Stimulated activated CD4-positive, alpha-beta T cell treated with anti-CD3 and anti-CD28 coated beads, Interleukin-12 subunit alpha, Interleukin-12 subunit beta, amount 100 ng/mL, for 48 hours (primary cell): Measurements from ENCODE around the gene RNF103.
A peak's percentile ranks its signal among the peaks of the same experiment; 100 is the strongest.

Experiments
- DNase-seq, 3 donors: peaks; one replicate each; pipeline ENCODE4 v3.0.0-alpha.2; 2020; ENCODE audit warnings: low read depth in 2 of 3, low spot score in 1 of 3

The RNF103 gene

DNA sequence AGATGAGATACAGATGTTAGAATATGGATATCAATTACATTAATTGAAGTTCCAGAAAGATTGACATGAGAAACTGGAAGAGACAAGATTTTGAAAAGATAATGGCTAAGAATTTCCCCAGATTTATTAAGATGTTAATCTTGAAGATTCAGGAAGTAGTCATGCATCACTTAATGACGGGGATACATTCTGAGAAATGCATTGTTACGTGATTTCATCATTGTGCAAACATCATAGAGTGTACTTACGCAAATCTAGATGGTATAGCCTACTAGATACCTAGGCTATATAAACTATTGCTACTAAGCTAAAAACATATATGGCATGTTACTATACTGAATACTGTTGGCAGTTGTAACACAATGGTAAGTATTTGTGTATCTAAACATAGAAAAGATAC lies 53.6 kb downstream of the RNF103 start:
- no peak for DNase-seq

DNA sequence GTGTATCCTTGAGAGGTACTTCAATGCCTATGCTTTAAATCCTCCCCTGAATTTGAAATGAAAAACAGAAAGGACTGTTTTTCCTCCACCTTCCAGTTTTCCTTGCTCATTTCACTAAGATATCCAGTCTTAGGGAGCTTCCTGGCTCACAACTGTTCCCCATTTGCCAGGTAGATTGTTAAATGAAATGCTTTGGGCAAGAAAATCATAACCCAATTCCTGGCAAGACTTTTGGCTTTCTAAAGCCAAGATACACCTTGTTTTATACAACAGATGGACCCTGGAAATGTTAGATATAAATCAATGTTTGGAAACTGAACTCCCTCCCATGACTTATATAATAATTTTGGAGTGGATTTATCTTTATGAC lies 56.9 kb downstream of the RNF103 start:
- DNase-seq, result no peak

DNA sequence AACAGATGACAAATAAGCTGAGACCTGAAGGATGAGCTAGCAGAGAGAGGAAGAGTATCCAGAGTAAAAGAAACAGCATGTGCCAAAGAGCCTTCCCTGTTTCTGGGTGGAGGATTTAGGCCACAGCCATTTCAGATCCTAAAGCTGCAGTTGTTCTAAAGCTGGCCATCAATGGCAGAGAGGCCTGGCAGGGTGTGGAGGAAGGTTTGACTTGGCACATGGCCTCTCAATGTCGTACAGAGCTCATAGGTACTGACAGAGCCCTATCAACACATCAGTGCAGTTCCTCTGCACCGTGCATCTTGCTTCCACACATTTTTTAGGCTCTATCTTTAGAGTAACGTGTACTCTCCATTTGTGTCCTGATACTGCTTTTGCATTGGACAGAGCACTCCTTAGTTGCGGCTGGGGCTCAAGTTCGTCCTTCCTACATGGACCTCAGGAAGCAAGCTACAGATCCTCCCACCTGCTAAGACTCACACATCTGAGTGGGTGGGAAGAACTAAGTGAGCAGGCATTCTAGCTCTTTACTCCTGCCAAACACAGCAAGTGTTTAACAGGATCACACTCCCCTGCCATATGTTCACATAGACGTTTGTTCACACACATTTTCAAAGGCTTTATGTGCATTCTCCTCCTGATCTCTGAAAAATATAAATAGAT lies 57.4 kb downstream of the RNF103 start:
- no peak for DNase-seq

DNA sequence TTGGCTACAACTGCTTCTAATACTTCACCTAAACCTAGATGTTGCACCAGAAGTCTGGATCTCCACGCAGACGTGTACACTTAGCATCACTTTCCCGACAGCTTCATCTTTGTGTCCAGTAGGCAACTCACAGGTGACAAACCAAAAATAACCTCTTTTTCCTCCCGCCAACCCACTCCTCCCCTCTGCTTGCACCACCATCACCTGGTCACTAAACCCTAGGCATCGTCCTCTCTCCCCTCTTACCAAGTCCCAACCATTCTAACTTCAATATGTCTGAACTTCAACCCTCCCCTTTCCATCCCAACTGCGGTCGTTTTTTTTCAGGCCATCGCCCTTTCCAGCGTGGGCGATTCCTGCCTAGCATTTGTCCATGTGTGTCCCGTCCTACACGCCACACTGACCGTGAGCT lies 60.0 kb downstream of the RNF103 start:
- no peak for DNase-seq

DNA sequence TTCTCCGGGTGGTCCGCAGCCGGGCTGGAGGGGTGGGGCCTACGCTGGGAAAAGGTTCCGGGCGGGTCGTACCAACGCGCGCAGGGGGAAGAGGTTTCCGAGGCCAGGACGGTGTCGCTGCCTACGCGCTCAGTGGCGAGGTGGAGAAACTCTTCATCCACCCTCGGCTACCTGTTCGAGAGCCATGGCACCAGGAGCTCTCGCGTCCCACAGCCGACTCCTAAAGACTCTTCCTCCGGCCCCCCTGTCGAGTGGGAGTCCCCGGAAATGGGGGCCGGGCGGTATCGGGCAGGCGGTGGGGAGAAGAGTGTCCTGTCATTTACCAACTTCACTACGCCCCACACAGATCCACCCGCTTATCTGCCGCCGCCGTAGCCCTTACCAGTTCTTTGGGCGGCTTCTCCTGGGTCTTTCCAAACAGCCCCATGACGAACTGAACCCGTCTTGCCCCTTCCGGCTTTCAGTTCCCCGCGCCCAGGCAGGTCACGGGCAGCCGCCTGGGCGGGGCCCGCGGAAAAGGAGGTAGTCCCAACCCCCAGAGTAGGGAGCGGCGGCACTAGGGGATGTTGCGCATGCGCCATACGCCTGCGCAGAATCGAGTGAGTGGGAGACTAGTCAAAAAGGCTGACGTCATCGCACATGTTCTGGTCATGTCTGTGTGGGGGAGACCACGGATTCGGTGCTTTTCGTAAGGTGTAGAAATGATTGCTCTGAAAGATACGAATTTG lies 60.6 kb downstream of the RNF103 start, which contains the start of gene CHMP3:
Gene CHMP3 (minus strand): TSS at position 522 of the 728 bp plus-strand sequence. CDS start 95 bp downstream, at position 427.
- DNase-seq, result peak; percentile 94 to 95 (median 95)

DNA sequence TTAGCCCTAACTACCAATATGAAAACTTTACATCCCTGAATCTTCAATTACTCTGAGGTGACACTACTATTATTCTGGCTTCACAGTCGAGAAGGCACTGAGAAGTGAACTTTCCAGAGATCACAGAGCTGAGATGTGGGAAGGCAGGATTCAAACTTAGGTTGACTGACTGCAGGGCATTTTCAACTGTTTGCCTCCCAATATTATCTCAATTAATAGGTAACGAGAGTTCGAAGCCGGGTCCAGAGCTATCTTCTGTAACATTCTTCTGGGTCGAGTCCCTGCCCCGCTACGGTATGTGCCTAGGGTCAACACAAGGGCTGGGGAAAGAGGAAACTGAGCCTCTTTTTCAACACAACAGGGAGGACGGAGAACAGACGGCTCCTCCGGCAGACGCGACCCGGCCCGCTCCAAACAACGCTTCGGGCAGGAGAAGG lies 61.2 kb downstream of the RNF103 start:
- no peak for DNase-seq

DNA sequence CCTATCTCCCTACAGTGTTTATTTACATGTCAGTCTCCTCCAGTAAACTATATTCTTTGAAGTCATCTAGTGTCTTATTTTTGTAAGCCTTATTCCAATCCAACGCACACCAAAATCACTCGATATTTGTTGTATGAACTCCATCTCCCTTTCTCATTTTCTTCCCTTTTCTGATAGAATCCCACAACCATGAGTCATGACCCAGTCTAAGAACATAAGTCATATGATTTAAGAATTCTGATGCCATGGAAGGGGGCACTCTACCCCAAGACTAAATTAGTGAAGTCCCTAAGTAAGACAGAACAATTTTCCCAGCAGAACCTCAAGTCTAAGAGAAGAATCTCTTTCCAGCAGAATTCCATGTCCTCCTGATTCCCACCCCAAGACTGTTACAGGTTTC lies 65.8 kb downstream of the RNF103 start:
- no peak for DNase-seq

DNA sequence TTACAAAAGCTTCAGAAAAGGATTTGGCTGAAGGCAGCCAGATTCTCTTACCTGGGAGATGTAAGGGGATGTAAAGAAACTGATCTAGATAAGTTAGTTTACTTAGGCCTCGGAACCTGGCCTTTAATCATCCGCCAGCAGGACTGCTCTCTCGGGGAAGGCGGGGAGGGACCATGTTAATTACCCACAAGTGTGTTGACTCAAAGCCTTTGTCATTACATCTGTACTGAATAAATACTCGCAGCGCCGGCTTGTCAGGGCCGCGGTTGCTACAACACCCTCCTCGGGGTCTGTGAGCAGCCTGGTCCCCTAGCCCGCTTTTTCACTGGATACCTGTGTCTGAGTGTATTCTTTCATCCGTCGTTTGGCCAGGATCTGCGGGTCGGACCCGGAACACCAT lies 67.2 kb downstream of the RNF103 start:
- DNase-seq, result no peak
